Heart right ventricle (tissue), 16 donors: ENCODE results near the gene FRMPD1. TPM values are rescaled to one million over a fixed set of nuclear protein-coding genes. Genes with fewer than 3 reads are reported as not detected.
"Not testable (repeated sequence)": the region's sequence is repeated elsewhere in the genome, so short reads cannot be mapped to it uniquely, and the experiment has no call there.

Experiments
- ATAC-seq, 8 donors: fragments of 200-7000 bp; cut with Tn5 transposase; one replicate each; pipeline ENCODE4 v1.9.1; 2020; ENCODE audit warnings: mild to moderate bottlenecking in 8 of 8, moderate library complexity in 8 of 8, moderate number of reproducible peaks in 1 of 8
- DNase-seq, 2 donors: peaks; one replicate each; pipeline ENCODE4 v3.0.0-alpha.2; 2020
- H3K27ac ChIP-seq, 10 donors: fragments of 200-600 bp; sonication (generic) in 2 of 10; one replicate each; pipeline versions ENCODE4 v1.5.0 to v1.8.0; 2020 to 2022; ENCODE audit warnings: mild to moderate bottlenecking in 3 of 10
- H3K27me3 ChIP-seq, 7 donors: fragments of 200-600 bp; one replicate each; pipeline ENCODE4 v1.8.0; 2021 to 2022; ENCODE audit warnings: mild to moderate bottlenecking in 2 of 7
- H3K36me3 ChIP-seq, 9 donors: fragments of 200-600 bp; sonication (generic) in 1 of 9; one replicate each; pipeline versions ENCODE4 v1.5.0 to v1.8.0; 2020 to 2022; ENCODE audit warnings: mild to moderate bottlenecking in 2 of 9
- H3K4me1 ChIP-seq, 9 donors: fragments of 200-600 bp; sonication (generic) in 1 of 9; one replicate each; pipeline versions ENCODE4 v1.5.0 to v1.8.0; 2020 to 2022; ENCODE audit warnings: mild to moderate bottlenecking in 4 of 9
- H3K4me3 ChIP-seq, 10 donors: fragments of 200-600 bp; sonication (generic) in 2 of 10; one replicate each; pipeline versions ENCODE4 v1.5.0 to v1.8.0; 2020 to 2022; ENCODE audit warnings: mild to moderate bottlenecking in 7 of 10, moderate library complexity in 2 of 10
- H3K9me3 ChIP-seq, 11 donors: fragments of 200-600 bp in 10 of 11; sonication (generic) in 2 of 11; one replicate each; pipeline versions ENCODE4 v1.5.0 to v1.8.0; 2013 to 2022; ENCODE audit warnings: mild to moderate bottlenecking in 2 of 11, control low read depth in 1 of 11, moderate library complexity in 1 of 11
- WGBS, 2 donors: extraction: QIAGEN DNeasy Blood & Tissue Kit; methylation state at CpG; one replicate each; pipeline ENCODE4 v1.1.7; 2013; ENCODE audit warnings: inconsistent platforms in 1 of 2; 5-methylcytosine and 5-hydroxymethylcytosine counted together
- intact Hi-C, 10 donors: fragments of 100-400 bp; cut with DNase I; formaldehyde crosslinking; loops; one replicate each; pipeline versions ENCODE4 v1.11.1 to v1.14.2; 2022
- long read RNA-seq, 3 donors: library from polyadenylated mRNA; unstranded; transcript quantifications; one replicate each; pipeline ENCODE4 v2.0.0, GENCODE V29; 2020 to 2021
- polyA plus RNA-seq, 2 donors: library from polyadenylated mRNA; stranded (reverse); fragments of 200-250 nt; gene quantifications; one replicate each; pipeline ENCODE4 v1.2.3, GENCODE V29; 2013
- total RNA-seq, 10 donors: library from RNA; stranded (reverse); fragmentation: NEBNext Ultra II Directional in 3 of 10; extraction: Animal tissue kit (Norgen Biotek cat#: 25700) in 3 of 10; gene quantifications; one replicate each; pipeline versions ENCODE4 v1.2.1 to v1.2.4, GENCODE V29; 2021 to 2023
- TF ChIP-seq, protein P1 (sequence below), 9 donors: fragments of 200-600 bp; sonication (generic) in 2 of 9; IDR thresholded peaks; one replicate each; pipeline versions ENCODE4 v1.5.0 to v1.8.0; 2021 to 2022; ENCODE audit warnings: antibody characterized with exemption in 9 of 9, mild to moderate bottlenecking in 5 of 9, moderate library complexity in 1 of 9
- donor health status: Arrhythmogenic right ventricular cardiomyopathy.
- donor health status: ischemic (EF 13 %, LVEDD 7.1; RV severe dilation, severe dysfunction).
- donor health status: healthy with polysubstance abuse.
- donor health status: DM: no; HTN: yes; CAD: no.
- donor health status: DM: no; HTN: no; CAD: no.
- donor health status: ischemic (EF 25% LVEDD 6.9; RV normal size, moderate dysfunction).
- donor health status: ischemic (EF 25% LVEDD 5.7; RV mildly dilated, moderate dysfunction).
- donor health status: healthy.
- donor health status: DM: yes; HTN: yes; CAD: no.
- donor health status: Ischemic cardiomyopathy.
- donor health status: ischemic (EF 35%, LVEDD 5.7; RV mildly dilated, moderate dysfunction).
- donor health status: nonischemic (EF 11% LVEDD 7.7; RV severe dilation, severe dysfunction).
- donor health status: DM: yes; HTN: yes; CAD: no.
- donor health status: PGD.
- donor health status: ischemic (EF 29% LVEDD 5.4; RV normal size, mild dysfunction).
- donor health status: nonischemic (EF 23%, LVEDD 6.1; RV moderate dilation, normal function).

FRMPD1 gene, protein sequence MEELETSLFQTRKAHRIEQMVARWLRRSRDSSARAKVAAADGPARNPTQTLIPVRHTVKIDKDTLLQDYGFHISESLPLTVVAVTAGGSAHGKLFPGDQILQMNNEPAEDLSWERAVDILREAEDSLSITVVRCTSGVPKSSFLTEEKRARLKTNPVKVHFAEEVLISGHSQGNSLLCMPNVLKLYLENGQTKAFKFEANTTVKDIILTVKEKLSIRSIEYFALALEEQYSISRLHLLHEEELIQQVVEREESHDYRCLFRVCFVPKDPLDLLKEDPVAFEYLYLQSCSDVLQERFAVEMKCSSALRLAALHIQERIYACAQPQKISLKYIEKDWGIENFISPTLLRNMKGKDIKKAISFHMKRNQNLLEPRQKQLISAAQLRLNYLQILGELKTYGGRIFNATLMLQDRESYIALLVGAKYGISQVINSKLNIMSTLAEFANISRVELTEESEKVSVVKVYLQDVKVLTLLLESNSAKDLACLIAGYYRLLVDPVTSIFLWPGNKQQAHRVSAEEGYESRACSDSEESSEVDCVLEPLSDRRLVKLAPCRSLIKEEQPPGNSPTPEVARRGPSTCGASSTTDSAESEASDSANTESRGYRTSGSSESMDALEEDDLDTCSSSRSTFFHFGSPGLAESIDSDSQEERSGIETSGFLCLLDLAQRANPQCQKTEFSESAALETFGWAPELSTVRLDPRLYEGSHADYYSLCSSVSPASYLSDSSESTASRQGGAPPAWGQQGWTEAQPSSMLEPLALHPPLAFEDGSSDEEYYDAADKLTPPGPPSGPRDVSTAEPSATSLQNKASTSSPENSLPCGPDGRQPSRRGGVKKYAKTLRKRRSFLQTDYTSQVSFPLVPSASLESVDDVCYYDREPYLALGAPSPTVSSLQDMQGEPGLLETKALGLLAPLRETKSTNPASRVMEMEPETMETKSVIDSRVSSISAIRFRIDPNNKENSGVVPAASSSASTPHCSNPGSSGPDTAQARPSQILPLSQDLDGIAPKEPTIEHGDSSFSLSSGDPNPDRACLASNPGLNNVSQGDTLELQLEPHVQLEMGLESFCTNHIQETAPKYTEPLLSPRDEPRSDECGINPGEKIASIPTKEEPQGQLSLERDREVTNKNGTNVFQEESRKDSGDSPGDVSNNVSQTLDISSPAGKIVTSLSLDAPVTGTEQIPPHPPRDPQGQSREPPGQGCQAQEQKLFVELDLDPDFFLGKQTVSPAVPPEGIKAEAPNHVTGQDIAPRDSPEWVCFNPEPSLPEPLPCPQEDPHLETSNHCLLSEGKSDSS (N-terminal part only)
- total RNA-seq, result 1 to 10 TPM in 3 of 10 donors, under 1 TPM in 7; 0.38 to 1.7 (median 0.67) TPM
- under 1 TPM; 0.03 to 0.22 TPM for polyA plus RNA-seq
- long read RNA-seq, donor 1, result 0 reads
- long read RNA-seq, donor 2, partial matches to known transcripts, result 1 of 1 reads
- long read RNA-seq, donor 2, other reads (novel, unspliced or antisense), result 0 of 1 reads
- long read RNA-seq, donor 3, partial matches to known transcripts, result 1 of 1 reads
- long read RNA-seq, donor 3, other reads (novel, unspliced or antisense), result 0 of 1 reads

DNA sequence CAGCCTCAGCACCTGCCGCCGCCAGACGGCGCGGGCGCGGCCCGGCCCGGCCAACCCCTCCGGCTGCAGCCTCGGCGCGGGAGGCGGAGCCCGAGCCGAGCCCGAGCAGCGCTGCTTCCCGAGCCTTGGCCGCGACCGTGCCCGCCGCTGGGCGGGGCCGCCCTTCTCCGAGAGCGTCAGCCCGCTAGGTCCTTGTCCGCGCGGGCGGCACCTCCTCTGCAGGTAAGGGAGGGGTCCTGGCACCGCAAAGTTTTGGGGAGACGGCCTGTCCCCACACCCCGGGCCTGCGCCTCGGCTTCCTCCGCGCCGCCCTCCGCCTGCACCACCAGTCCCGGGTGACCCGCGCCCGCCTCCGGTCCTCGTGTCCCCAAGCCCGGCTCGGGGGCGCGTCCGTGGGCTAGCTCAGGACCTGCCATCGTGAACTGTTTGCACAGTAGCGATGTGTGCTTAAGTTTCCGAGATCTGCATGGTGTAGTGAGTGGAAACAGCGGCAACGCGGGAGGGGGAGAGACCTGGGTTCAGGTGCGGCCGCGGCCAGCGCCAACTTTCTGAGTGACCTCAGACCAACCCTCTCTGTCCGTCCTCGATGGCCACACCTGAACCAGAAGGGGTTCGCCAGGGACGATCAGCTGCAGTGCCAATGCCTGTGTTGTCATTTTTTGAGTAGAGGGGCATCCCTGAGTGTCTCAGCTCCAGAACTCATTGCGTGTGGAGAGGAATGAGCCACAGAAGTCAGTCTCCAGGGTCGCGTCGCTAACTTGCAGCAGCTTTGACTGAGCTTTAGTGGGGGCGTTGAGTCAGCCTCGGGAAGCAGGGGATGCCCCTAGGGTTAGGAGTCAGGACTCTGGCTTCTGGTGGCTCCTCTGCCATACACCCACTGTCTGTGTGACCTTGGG, at the start of gene FRMPD1:
FRMPD1 (plus strand) TSS at position 82 of the 896 bp plus-strand sequence. CDS start 41,688 bp downstream, outside the sequence.
- H3K4me3 ChIP-seq, result peak within 1 kb of the TSS; percentile 45 to 68 (median 64)
- DNase-seq (peak; percentile 14 to 66), ATAC-seq (peak; percentile 73 to 94 (median 88))
- 1 to 2% methylated on average over 52 to 73 of the region's 73 CpGs for WGBS, 2 donors
- H3K9me3 ChIP-seq, result no peaks in the 10 kb centered on the region
- H3K27me3 ChIP-seq, result peaks cover 5 to 77% (median 35%) of the 10 kb centered on the region in 7 donors
- TF ChIP-seq, protein P1, sequence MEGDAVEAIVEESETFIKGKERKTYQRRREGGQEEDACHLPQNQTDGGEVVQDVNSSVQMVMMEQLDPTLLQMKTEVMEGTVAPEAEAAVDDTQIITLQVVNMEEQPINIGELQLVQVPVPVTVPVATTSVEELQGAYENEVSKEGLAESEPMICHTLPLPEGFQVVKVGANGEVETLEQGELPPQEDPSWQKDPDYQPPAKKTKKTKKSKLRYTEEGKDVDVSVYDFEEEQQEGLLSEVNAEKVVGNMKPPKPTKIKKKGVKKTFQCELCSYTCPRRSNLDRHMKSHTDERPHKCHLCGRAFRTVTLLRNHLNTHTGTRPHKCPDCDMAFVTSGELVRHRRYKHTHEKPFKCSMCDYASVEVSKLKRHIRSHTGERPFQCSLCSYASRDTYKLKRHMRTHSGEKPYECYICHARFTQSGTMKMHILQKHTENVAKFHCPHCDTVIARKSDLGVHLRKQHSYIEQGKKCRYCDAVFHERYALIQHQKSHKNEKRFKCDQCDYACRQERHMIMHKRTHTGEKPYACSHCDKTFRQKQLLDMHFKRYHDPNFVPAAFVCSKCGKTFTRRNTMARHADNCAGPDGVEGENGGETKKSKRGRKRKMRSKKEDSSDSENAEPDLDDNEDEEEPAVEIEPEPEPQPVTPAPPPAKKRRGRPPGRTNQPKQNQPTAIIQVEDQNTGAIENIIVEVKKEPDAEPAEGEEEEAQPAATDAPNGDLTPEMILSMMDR (IDR thresholded peaks at IDR 0.05), result peak in 1 of 9 donors; percentile 8
- no peak within 1 kb of the TSS for H3K27ac ChIP-seq
- intact Hi-C loops, result loop anchor here in 2 of 10 donors (10.0 kb wide), 2 partner anchors 46 to 56 kb away; partner anchors contain the start of gene TOMM5 (in 1 of the 2)
- H3K4me1 ChIP-seq, result peaks cover 0 to 15% (median 7%) of the 10 kb centered on the region in 9 donors
- H3K36me3 ChIP-seq, result no peaks in the 10 kb centered on the region

DNA sequence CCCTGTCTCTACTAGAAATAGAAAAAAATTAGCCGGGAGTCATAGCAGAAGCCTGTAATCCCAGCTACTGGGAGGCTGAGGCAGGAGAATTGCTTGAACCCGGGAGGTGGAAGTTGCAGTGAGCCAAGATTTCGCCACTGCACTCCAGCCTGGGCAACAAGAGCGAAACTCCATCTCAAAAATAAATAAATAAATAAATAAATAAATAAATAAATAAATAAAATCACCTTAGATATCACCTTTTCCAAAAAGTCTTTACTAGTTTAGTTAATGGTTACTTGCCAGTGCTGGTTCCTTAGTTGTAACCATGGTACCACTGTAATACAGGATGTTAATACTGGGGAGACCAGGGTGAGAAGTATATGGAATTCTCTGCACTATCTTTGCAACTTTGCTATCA, 48.7 kb upstream of the FRMPD1 start:
- ATAC-seq, H3K4me3 ChIP-seq, H3K27ac ChIP-seq, H3K9me3 ChIP-seq, H3K36me3 ChIP-seq, DNase-seq: not testable (repeated sequence)
- Histone ChIP-seq H3K27me3 (peaks cover 0 to 11% (median 4%) of the 10 kb centered on the region in 7 donors), H3K4me1 (peaks cover 0 to 10% (median 5%) of the 10 kb centered on the region in 9 donors)
- intact Hi-C loops, result loop anchor here in 1 of 10 donors (10.0 kb wide), 1 partner anchor 53 kb away; the partner anchor contains the start of gene FRMPD1
- 90 to 92% methylated on average over 4 of the region's 4 CpGs for WGBS, 2 donors

DNA sequence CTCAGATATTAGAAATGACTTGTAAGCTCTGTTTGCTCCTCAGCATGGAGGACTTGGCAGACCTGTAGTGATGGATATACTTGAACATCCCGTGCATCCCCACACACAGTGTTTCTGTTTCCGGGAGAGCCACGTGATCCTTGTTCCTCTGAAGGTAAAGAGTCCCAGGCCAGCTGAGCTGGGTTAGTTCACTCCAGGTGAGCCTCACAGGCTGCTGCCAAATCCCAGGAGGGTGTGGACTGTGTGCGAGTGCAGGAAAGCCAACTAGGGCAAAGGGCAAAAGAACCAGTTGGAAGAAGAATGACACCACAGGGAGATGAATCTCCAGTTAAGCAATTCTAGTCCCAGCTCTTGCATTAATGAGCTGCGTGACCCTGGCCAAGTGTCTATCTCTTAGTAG, 47.9 kb upstream of the FRMPD1 start:
- intact Hi-C loops, result loop anchor here in 1 of 10 donors (10.0 kb wide), 1 partner anchor 52 kb away; the partner anchor contains the start of gene FRMPD1
- WGBS, 2 donors, result 33% methylated on average over 5 of the region's 5 CpGs
- peaks cover 0 to 10% (median 5%) of the 10 kb centered on the region in 9 donors for H3K4me1 ChIP-seq
- ATAC-seq (peak in 7 of 8 donors; percentile 24 to 92 (median 53)), DNase-seq (peak in 1 of 2 donors; percentile 18)
- peaks cover 0 to 4% (median 0%) of the 10 kb centered on the region in 7 donors for H3K27me3 ChIP-seq
- H3K27ac ChIP-seq, result no peak overlapping the region
- H3K9me3 ChIP-seq, result no peaks in the 10 kb centered on the region
- no peak overlapping the region for H3K4me3 ChIP-seq
- H3K36me3 ChIP-seq, result no peaks in the 10 kb centered on the region
- TF ChIP-seq, protein P1 (IDR thresholded peaks at IDR 0.05), result no peak
